Duodenal mucosa (tissue), 2 donors: Measurements from ENCODE around the gene LRTM1.

Experiments
- H3K27ac ChIP-seq: one replicate; pipeline ENCODE4 v1.7.0; 2013; ENCODE audit warnings: low read depth, low read length
- H3K27me3 ChIP-seq, 2 donors: one replicate each; pipeline ENCODE4 v1.7.0; 2013; ENCODE audit warnings: low read length in 2 of 2, control low read depth in 1 of 2; ENCODE audit not compliant: insufficient read depth in 2 of 2, control insufficient read depth in 1 of 2
- H3K36me3 ChIP-seq, 2 donors: one replicate each; pipeline ENCODE4 v1.7.0; 2013; ENCODE audit warnings: low read length in 2 of 2, control low read depth in 1 of 2; ENCODE audit not compliant: insufficient read depth in 2 of 2, control insufficient read depth in 1 of 2
- H3K4me1 ChIP-seq, 2 donors: one replicate each; pipeline ENCODE4 v1.7.0; 2013; ENCODE audit warnings: low read length in 2 of 2, control low read depth in 1 of 2; ENCODE audit not compliant: insufficient read depth in 2 of 2, control insufficient read depth in 1 of 2
- H3K4me3 ChIP-seq, 2 donors: one replicate each; pipeline ENCODE4 v1.7.0; 2013; ENCODE audit warnings: low read length in 2 of 2, low read depth in 1 of 2
- H3K9ac ChIP-seq, 2 donors: one replicate each; pipeline ENCODE4 v1.7.0; 2013; ENCODE audit warnings: low read length in 2 of 2, low read depth in 1 of 2
- H3K9me3 ChIP-seq, 2 donors: one replicate each; pipeline ENCODE4 v1.7.0; 2013; ENCODE audit warnings: low read length in 2 of 2, control low read depth in 1 of 2; ENCODE audit not compliant: control insufficient read depth in 1 of 2

LRTM1 gene

GRCh38 chr3:54962200-54962599 is 34.3 kb upstream of the LRTM1 start:
- Histone ChIP-seq H3K4me1 (peaks cover 5 to 10% of the 10 kb centered on the region in 2 donors), H3K4me3 (no peak overlapping the region), H3K36me3 (no peaks in the 10 kb centered on the region), H3K9ac (no peak overlapping the region), H3K9me3 (no peaks in the 10 kb centered on the region), H3K27ac (no peak overlapping the region), H3K27me3 (no peaks in the 10 kb centered on the region)

DNA sequence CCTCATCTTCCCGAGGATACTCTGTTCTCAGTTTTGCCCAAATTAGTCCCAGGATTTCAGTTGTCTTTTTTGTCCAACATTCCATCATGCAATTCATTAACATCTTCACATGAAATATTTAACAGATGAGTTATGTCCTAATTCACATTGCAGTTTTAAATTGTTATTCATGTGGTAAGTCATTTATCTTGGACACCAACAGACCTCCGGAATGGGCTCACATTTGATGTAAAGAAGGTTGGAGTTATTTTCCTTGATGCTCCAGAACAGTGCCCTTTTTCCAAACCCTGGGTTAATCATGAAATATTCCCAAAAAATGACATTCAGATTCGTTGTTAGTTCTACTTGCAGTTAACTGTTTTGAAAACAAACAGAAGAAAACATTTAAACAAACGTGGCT is 32.8 kb upstream of the LRTM1 start:
- Histone ChIP-seq H3K4me1 (no peaks in the 10 kb centered on the region), H3K9me3 (no peaks in the 10 kb centered on the region), H3K27ac (no peak overlapping the region), H3K27me3 (no peaks in the 10 kb centered on the region), H3K9ac (no peak overlapping the region), H3K36me3 (no peaks in the 10 kb centered on the region), H3K4me3 (no peak overlapping the region)

- Histone ChIP-seq H3K9me3 (no peaks in the 10 kb centered on the region), H3K36me3 (no peaks in the 10 kb centered on the region), H3K27me3 (no peaks in the 10 kb centered on the region), H3K4me1 (no peaks in the 10 kb centered on the region), H3K27ac (no peak overlapping the region), H3K4me3 (no peak overlapping the region), H3K9ac (no peak overlapping the region)
Measured at GRCh38 chr3:54960082-54960481, 32.2 kb upstream of the LRTM1 start.

DNA sequence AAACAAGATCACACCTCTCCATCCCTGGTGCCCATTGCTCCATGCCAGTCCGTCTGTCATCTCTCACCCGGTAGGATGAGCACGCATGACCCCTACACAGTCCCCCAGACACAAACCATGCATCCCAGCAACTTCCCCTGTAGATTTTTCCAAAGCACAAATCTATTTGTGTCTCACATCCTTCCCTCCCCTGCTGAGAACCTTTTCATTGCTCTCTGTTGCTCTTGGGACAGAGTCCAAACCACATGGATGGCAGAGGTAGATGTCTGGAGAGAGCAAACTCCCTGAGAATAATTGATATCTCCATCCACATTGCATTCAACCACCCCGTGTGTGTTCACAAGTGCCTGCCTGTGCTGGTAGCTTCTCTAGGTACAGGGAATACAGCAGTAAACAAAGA is 29.9 kb upstream of the LRTM1 start:
- H3K27me3 ChIP-seq, result no peaks in the 10 kb centered on the region
- no peaks in the 10 kb centered on the region for H3K36me3 ChIP-seq
- no peak overlapping the region for H3K4me3 ChIP-seq
- H3K27ac ChIP-seq, result no peak overlapping the region
- H3K9ac ChIP-seq, result no peak overlapping the region
- no peaks in the 10 kb centered on the region for H3K9me3 ChIP-seq
- no peaks in the 10 kb centered on the region for H3K4me1 ChIP-seq

- H3K9ac ChIP-seq, result no peak overlapping the region
- H3K27ac ChIP-seq, result no peak overlapping the region
- no peaks in the 10 kb centered on the region for H3K27me3 ChIP-seq
- H3K36me3 ChIP-seq, result no peaks in the 10 kb centered on the region
- no peaks in the 10 kb centered on the region for H3K4me1 ChIP-seq
- H3K9me3 ChIP-seq, result no peaks in the 10 kb centered on the region
- no peak overlapping the region for H3K4me3 ChIP-seq
Measured at GRCh38 chr3:54955941-54956340, 28.1 kb upstream of the LRTM1 start.

- Histone ChIP-seq H3K4me1 (no peaks in the 10 kb centered on the region), H3K27ac (no peak overlapping the region), H3K9me3 (no peaks in the 10 kb centered on the region)
Measured at GRCh38 chr3:54955496-54955895, 27.6 kb upstream of the LRTM1 start.

DNA sequence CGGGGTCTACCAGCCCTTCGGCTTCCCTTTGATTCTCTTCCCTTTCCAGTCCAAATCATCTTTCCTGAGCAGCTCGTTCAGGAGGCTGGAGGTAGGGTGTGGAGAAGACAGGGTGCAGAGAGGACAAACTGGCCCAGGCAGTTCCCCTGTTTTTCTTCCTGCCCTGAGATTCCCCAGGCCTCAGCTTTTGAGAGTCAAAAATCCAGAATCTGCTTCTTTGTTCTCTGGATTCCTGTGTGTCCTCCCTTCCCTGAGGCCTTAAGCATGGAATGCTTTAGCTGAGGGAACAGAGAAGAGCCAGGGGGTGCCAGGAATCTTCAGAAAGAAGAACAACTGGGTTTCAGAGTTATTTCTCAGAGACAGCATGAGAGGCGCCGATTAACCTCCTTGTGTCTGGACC is 26.7 kb upstream of the LRTM1 start:
- Histone ChIP-seq H3K36me3 (no peaks in the 10 kb centered on the region), H3K9ac (no peak overlapping the region), H3K4me1 (no peaks in the 10 kb centered on the region), H3K9me3 (no peaks in the 10 kb centered on the region), H3K27ac (no peak overlapping the region), H3K4me3 (no peak overlapping the region), H3K27me3 (no peaks in the 10 kb centered on the region)

More at GRCh38 chr3:54955496-54955895, 27.6 kb upstream of the LRTM1 start:
- Histone ChIP-seq H3K9ac (no peak overlapping the region), H3K36me3 (no peaks in the 10 kb centered on the region), H3K27me3 (no peaks in the 10 kb centered on the region), H3K4me3 (no peak overlapping the region)

- H3K27ac ChIP-seq, result no peak overlapping the region
- H3K4me3 ChIP-seq, result no peak overlapping the region
Measured at GRCh38 chr3:54954022-54954421, 26.2 kb upstream of the LRTM1 start.

DNA sequence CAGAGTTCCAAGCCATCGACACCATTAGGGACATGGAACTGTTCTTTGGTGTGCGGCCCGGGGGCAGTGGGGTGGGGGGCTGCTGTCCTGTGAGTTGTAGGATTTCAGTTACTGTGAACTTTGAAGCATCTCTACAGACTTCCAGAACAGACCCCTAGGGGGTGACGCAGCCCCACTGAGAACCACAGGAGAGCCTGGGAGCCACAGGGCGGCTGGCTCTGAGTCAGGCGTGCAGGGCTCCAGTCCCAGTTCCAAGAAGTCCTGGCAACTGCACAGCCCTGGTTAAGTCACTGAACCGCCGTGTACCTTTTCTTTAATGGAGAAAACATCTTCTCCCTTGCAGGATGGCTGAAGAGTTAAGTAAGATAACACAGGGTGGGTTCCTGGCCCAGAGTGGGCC is 23.5 kb upstream of the LRTM1 start:
- H3K9ac ChIP-seq, result no peak overlapping the region
- no peaks in the 10 kb centered on the region for H3K9me3 ChIP-seq
- H3K4me3 ChIP-seq, result no peak overlapping the region
- H3K36me3 ChIP-seq, result no peaks in the 10 kb centered on the region
- no peaks in the 10 kb centered on the region for H3K27me3 ChIP-seq
- no peaks in the 10 kb centered on the region for H3K4me1 ChIP-seq
- H3K27ac ChIP-seq, result no peak overlapping the region

More at GRCh38 chr3:54954022-54954421, 26.2 kb upstream of the LRTM1 start:
- Histone ChIP-seq H3K36me3 (no peaks in the 10 kb centered on the region), H3K4me1 (no peaks in the 10 kb centered on the region), H3K27me3 (no peaks in the 10 kb centered on the region), H3K9ac (no peak overlapping the region), H3K9me3 (no peaks in the 10 kb centered on the region)

- Histone ChIP-seq H3K9ac (no peak overlapping the region), H3K9me3 (no peaks in the 10 kb centered on the region), H3K4me1 (no peaks in the 10 kb centered on the region), H3K4me3 (no peak overlapping the region), H3K27ac (no peak overlapping the region), H3K27me3 (no peaks in the 10 kb centered on the region), H3K36me3 (no peaks in the 10 kb centered on the region)
Measured at GRCh38 chr3:54950391-54951003, 22.6 kb upstream of the LRTM1 start.
